ENCODE data around the gene MORF4L2. TPM values are rescaled to one million over a fixed set of nuclear protein-coding genes. Genes with fewer than 3 reads are reported as not detected.

The MORF4L2 gene
- total and polyA plus RNA-seq, 9 of the 15 experiments (the other 6 are each of a cell fraction or from before 2014, with no cell fraction given), result 324 to 781 (median 420) TPM

DNA sequence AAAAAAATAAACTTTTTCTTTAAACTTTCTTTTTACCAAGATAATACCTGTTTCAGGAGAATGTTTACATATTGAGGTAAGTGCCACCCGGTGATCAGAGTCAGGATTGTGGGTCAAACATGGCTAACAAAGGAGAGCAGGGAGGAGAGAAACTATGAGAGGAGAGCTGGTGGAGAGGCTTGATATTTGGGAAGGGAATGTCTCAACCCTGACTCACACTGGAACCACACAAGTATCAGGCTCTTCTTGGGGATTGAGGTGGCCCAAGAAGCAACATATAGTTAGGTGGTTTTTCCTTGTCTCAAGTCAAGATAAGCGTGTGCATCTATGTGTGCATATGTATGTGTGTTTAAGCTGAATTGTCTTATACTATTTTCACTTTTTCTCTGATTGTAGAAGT is 51.1 kb downstream of the MORF4L2 start:
- Histone ChIP-seq H3K36me3 (ENCODE audit: control insufficient read depth, insufficient read depth, low read length) (no peaks in the 10 kb centered on the region), H3K27me3 (ENCODE audit: control insufficient read depth in 2 of 2, insufficient read depth in 2 of 2, low read length in 2 of 2) (no peaks in the 10 kb centered on the region), H3K4me1 (replicated peaks in 1 of 2; ENCODE audit: control insufficient read depth in 2 of 2, insufficient read depth in 2 of 2, low read length in 2 of 2) (no peaks in the 10 kb centered on the region; a peak in 1 of 5 replicates), H4K20me1 (replicated peaks; ENCODE audit: control insufficient read depth, insufficient read depth, low read length) (no peaks in the 10 kb centered on the region), H3K9me3 (replicated peaks; ENCODE audit: control insufficient read depth, insufficient read depth, low read depth, low read length) (no peaks in the 10 kb centered on the region), H2AFZ (ENCODE audit: low read depth, low read length) (no peak overlapping the region), H3K4me2 (ENCODE audit: insufficient read depth, low read length) (no peak overlapping the region), H3K4me3 (no peak overlapping the region), H3K9ac (ENCODE audit: insufficient read depth in 1 of 2, low read depth in 2 of 2, low read length in 2 of 2) (no peak overlapping the region), H3K9me1 (ENCODE audit: control insufficient read depth, insufficient read depth, low read length) (no peaks in the 10 kb centered on the region), H3K79me2 (ENCODE audit: control insufficient read depth, insufficient read depth, low read length) (no peaks in the 10 kb centered on the region), H3K27ac (ENCODE audit: extremely low read depth, low read depth, low read length) (no peak overlapping the region)
- 0% methylated on average over 1 of the region's 2 CpGs for WGBS (ENCODE audit: insufficient coverage, low coverage, missing lambda C conversion rate)
- in situ Hi-C loops (cut with MboI) (no loop called here), intact Hi-C loops (cut with micrococcal nuclease) (no loop called here)
- FAIRE-seq (no peak), DNase-seq (ENCODE audit: extremely low read depth in 1 of 4, low spot score in 3 of 4) (no peak), ATAC-seq (no peak)
- POLR2A ChIA-PET, result no interaction called here
- no TSS peak for BruUV-seq (replicated peaks)
- CTCF ChIA-PET (ENCODE audit: low intra/inter-chr PET ratio), result interaction anchor here (0.5 kb wide), 1 partner anchor 165 kb away, joined by 3 read pairs; no protein-coding TSS in a partner anchor
- no peak for TF ChIP-seq KLF13 (tag; IDR thresholded peaks at IDR 0.05; ENCODE audit: borderline replicate concordance, low read depth)
- TF ChIP-seq, protein P1, sequence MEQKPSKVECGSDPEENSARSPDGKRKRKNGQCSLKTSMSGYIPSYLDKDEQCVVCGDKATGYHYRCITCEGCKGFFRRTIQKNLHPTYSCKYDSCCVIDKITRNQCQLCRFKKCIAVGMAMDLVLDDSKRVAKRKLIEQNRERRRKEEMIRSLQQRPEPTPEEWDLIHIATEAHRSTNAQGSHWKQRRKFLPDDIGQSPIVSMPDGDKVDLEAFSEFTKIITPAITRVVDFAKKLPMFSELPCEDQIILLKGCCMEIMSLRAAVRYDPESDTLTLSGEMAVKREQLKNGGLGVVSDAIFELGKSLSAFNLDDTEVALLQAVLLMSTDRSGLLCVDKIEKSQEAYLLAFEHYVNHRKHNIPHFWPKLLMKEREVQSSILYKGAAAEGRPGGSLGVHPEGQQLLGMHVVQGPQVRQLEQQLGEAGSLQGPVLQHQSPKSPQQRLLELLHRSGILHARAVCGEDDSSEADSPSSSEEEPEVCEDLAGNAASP (IDR thresholded peaks at IDR 0.05), result no peak
- TF ChIP-seq DPF2 (IDR thresholded peaks at IDR 0.05), result no peak
- no peak for TF ChIP-seq ATF1 (CRISPR knock-in tag; IDR thresholded peaks at IDR 0.05)
- TF ChIP-seq ATF1 (tag; IDR thresholded peaks at IDR 0.05), result no peak
- no peak for TF ChIP-seq ZSCAN32 (CRISPR knock-in tag; IDR thresholded peaks at IDR 0.05)
- TF ChIP-seq HDGF (IDR thresholded peaks at IDR 0.05), result no peak
- TF ChIP-seq TARDBP (IDR thresholded peaks at IDR 0.05), result no peak
- no peak for TF ChIP-seq HINFP (tag; conservative IDR thresholded peaks at IDR 0.05; ENCODE audit: low read depth)
- no peak for TF ChIP-seq TAF15 (IDR thresholded peaks at IDR 0.05; ENCODE audit: low read depth, low read length)
- no peak for TF ChIP-seq RREB1 (CRISPR knock-in tag; IDR thresholded peaks at IDR 0.05)
- TF ChIP-seq CBFA2T3 (IDR thresholded peaks at IDR 0.05), result no peak
- no peak for TF ChIP-seq ZNF124 (CRISPR knock-in tag; IDR thresholded peaks at IDR 0.05)
- TF ChIP-seq TEAD4 (IDR thresholded peaks at IDR 0.05; ENCODE audit: low read length), result no peak
- no peak for TF ChIP-seq TEAD4 (CRISPR knock-in tag; IDR thresholded peaks at IDR 0.05; ENCODE audit: borderline replicate concordance)
- no peak for TF ChIP-seq TOE1 (IDR thresholded peaks at IDR 0.05; ENCODE audit: borderline replicate concordance)
- no peak for TF ChIP-seq TOE1 (CRISPR knock-in tag; IDR thresholded peaks at IDR 0.05; ENCODE audit: borderline replicate concordance, low read depth)
- no peak for TF ChIP-seq RFX1 (IDR thresholded peaks at IDR 0.05)
- TF ChIP-seq ZFPM2 (CRISPR knock-in tag; IDR thresholded peaks at IDR 0.05), result no peak

Measured in K562 (cell line).